ENCODE results near the gene SSH2. TPM values are rescaled to one million over a fixed set of nuclear protein-coding genes. Genes with fewer than 3 reads are reported as not detected.

Gene SSH2
- total RNA-seq, 2 experiments from 2014 or later, result 39.4 to 73.9 TPM

- BruUV-seq (replicated peaks), result no TSS peak
- H3K27ac ChIP-seq (ENCODE audit: low read depth, low read length, poor library complexity, severe bottlenecking), result no peak overlapping the region
- no peak for DNase-seq (ENCODE audit: low spot score)
- no peaks in the 10 kb centered on the region for H3K9me2 ChIP-seq (ENCODE audit: insufficient read depth, low read length)
- TF ChIP-seq CTCF (conservative IDR thresholded peaks at IDR 0.05; ENCODE audit: low read length), result no peak
- no peak for TF ChIP-seq EZH2phosphoT487 (IDR thresholded peaks at IDR 0.05; ENCODE audit: borderline replicate concordance, low read depth, low read length)
- ChIA-PET POLR2A (interaction anchor here (1.2 kb wide), 1 partner anchor 42 kb away, joined by 3 read pairs; no protein-coding TSS in a partner anchor), CTCF (ENCODE audit: unreplicated experiment) (no interaction called here)
- H2AFZ ChIP-seq (ENCODE audit: low read length), result no peak overlapping the region
- H4K20me1 ChIP-seq (ENCODE audit: insufficient read depth, low read length), result no peaks in the 10 kb centered on the region
- H3K9me3 ChIP-seq (ENCODE audit: low read length), result no peaks in the 10 kb centered on the region
- H3K4me1 ChIP-seq (ENCODE audit: insufficient read depth, low read length, poor library complexity, severe bottlenecking), result no peaks in the 10 kb centered on the region
- intact Hi-C loops (cut with micrococcal nuclease; ENCODE audit: unreplicated experiment), result no loop called here
- H3K4me2 ChIP-seq (ENCODE audit: low read length), result no peak overlapping the region
- H3K79me2 ChIP-seq (ENCODE audit: insufficient read depth, low read depth, low read length), result no peaks in the 10 kb centered on the region
- no peak overlapping the region for H3K4me3 ChIP-seq (ENCODE audit: low read depth, low read length, poor library complexity, severe bottlenecking)
- no peaks in the 10 kb centered on the region for H3K36me3 ChIP-seq (ENCODE audit: insufficient read depth, low read length)
These were observed 43.0 kb upstream of the SSH2 start for GRCh38 chr17:29973005-29973404.

GRCh38 chr17:29972277-29972676 lies 42.2 kb upstream of the SSH2 start:
- ChIA-PET CTCF (ENCODE audit: unreplicated experiment) (no interaction called here), POLR2A (no interaction called here)

More at GRCh38 chr17:29972277-29972676, 42.2 kb upstream of the SSH2 start:
- H3K4me3 ChIP-seq (ENCODE audit: low read depth, low read length, poor library complexity, severe bottlenecking), result no peak overlapping the region
- DNase-seq (ENCODE audit: low spot score), result no peak
- no peaks in the 10 kb centered on the region for H3K36me3 ChIP-seq (ENCODE audit: insufficient read depth, low read length)
- no peaks in the 10 kb centered on the region for H4K20me1 ChIP-seq (ENCODE audit: insufficient read depth, low read length)
- BruUV-seq (replicated peaks), result no TSS peak
- H3K9me2 ChIP-seq (ENCODE audit: insufficient read depth, low read length), result no peaks in the 10 kb centered on the region
- no peaks in the 10 kb centered on the region for H3K79me2 ChIP-seq (ENCODE audit: insufficient read depth, low read depth, low read length)
- no peak overlapping the region for H3K27ac ChIP-seq (ENCODE audit: low read depth, low read length, poor library complexity, severe bottlenecking)
- no peak overlapping the region for H2AFZ ChIP-seq (ENCODE audit: low read length)
- H3K4me2 ChIP-seq (ENCODE audit: low read length), result no peak overlapping the region
- intact Hi-C loops (cut with micrococcal nuclease; ENCODE audit: unreplicated experiment), result no loop called here
- H3K9me3 ChIP-seq (ENCODE audit: low read length), result no peaks in the 10 kb centered on the region
- TF ChIP-seq CTCF (conservative IDR thresholded peaks at IDR 0.05; ENCODE audit: low read length) (no peak), EZH2phosphoT487 (IDR thresholded peaks at IDR 0.05; ENCODE audit: borderline replicate concordance, low read depth, low read length) (no peak)
- no peaks in the 10 kb centered on the region for H3K4me1 ChIP-seq (ENCODE audit: insufficient read depth, low read length, poor library complexity, severe bottlenecking)

All from OCI-LY7 (cell line).